HG03571 (cell line): Measurements from ENCODE around the gene SESN1.

Experiments
- ATAC-seq: cut with Tn5 transposase; IDR thresholded peaks from one replicate; pipeline ENCODE4 v1.9.1; 2021; ENCODE audit not compliant: unreplicated experiment

SESN1 gene

GRCh38 chr6:108966855-108967755 lies 127.5 kb downstream of the SESN1 start:
- no peak for ATAC-seq

GRCh38 chr6:108966251-108966650 lies 128.4 kb downstream of the SESN1 start:
- ATAC-seq: no peak

- no peak for ATAC-seq
These were observed 132.7 kb downstream of the SESN1 start for GRCh38 chr6:108961985-108962384.

DNA sequence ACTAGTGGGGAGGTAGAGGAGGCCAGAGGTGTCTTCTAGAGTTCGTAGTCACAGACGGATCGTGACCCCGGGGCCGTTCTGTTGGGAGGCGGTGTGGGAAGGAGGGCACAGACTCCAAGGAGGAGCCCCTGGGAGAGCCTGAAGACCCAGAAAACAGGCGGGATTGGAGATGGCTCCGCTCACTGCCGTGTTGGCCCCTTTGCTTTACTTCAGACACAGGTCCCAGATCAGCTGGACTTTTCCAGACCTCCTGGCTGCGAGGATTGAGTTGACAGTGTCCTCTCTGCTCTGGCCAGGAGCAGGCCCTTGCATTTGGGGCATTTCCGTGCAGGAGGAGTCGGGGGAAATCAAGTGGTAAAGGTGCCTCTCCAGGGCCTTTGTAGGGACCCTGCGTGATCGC lies 133.6 kb downstream of the SESN1 start:
- no peak for ATAC-seq

GRCh38 chr6:108960601-108961000 lies 134.0 kb downstream of the SESN1 start:
- no peak for ATAC-seq

- no peak for ATAC-seq
These were observed 134.6 kb downstream of the SESN1 start for GRCh38 chr6:108959972-108960582.

- ATAC-seq: no peak
These were observed 135.5 kb downstream of the SESN1 start for GRCh38 chr6:108958900-108959770.

- ATAC-seq: no peak
These were observed 137.4 kb downstream of the SESN1 start for GRCh38 chr6:108957221-108957620.

DNA sequence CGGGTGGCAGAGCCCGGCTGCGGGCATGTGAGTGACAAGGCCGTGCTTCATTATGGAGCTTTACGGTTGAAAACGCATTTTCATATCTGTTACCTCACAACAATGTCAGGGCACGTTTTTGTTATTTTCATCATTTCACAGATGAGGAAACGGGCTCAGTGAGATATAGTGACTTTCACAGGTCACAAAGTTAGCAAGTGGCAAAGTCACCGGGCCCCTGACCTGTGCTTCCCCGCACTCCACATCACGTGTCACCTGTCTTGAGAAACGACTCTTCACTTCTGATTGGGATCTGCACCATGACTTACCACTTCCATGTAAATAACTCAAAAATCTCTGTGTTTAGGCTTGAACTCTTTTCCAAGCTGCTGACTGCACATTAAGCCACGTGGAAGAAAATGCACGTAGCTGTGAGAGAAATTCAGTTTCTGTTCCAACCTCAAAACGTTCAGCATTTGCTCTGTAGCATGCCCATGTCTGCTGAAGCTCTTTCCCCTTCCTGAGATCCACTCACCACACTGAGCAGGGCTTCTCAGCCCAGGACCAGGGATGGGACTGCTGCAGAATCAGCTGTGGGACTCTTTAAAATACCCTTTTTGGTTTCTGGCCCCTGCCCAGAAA lies 139.2 kb downstream of the SESN1 start:
- ATAC-seq: no peak

DNA sequence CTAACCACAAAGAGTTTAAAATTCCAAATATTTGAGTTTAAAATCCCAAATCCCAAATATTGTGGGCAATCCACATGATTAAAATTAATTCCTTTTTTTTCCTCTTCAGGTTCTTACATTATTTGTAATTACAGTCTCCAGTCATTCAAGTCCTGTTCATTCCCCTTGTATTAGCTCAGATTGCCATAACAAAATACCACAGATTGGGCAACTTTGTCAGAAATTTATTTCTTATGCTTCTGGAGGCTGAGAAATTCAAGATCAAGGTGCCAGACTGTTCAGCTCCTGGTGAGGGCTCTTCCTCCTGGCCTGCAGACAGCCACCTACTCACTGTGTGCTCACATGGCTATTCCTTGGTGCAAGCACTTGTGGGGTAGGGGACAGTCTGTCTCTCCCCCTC lies 141.0 kb downstream of the SESN1 start:
- ATAC-seq: no peak

GRCh38 chr6:108952776-108953486 lies 141.7 kb downstream of the SESN1 start:
- no peak for ATAC-seq

DNA sequence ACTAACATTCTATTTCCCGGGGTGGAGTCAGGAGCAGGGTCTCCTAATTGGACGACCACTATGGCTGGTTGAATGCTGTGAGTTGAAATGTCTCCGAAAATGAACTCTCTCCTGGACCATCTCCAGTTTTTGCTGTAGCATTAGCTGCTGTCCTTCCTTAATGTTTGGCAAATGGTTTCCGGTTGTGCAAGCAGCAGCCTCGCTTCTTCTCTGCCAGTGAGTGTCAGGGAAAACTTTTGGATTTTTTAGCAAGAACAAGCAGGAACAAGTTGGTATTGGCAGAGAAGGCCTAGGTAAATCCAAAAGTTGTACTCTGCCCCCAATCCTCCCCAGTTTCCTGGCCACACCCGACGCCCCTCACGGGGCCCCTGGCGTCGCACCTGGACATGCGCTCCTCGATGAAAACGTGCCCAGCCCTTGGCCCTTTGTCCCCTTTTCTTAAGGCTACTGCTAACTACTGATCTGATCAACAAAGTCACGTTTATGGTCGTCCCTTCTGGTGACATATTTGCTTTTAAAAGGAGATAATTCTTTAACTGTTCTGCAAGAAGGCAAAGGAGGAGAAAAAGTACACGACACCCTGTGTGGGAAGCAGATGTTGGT lies 143.2 kb downstream of the SESN1 start:
- ATAC-seq: no peak

DNA sequence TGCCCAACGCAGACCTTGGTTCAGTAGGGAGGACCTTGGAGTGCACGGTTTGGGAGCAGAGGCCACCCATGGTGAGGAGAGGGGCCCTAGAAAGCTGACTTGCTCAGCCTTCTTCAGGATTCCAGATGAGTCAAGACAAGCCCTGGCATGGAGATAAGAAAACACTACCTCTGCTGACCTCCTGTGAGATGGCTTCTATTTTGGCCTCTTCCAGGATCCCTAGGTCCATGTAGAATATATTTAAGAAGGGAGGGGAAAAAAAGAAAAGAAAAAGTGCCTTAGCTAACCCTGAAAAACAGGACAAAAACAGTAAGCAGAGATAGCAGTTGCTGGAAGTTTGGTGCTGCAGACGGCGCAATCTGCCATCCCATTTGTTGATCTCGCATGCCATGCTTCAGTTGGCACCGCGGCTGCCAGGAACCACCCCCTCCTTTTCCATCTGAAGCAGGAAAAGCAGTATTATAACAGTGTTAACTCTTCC lies 146.4 kb downstream of the SESN1 start:
- ATAC-seq: no peak

- no peak for ATAC-seq
These were observed 147.4 kb downstream of the SESN1 start for GRCh38 chr6:108947114-108947854.

- ATAC-seq: no peak
These were observed 148.0 kb downstream of the SESN1 start for GRCh38 chr6:108946695-108947094.

DNA sequence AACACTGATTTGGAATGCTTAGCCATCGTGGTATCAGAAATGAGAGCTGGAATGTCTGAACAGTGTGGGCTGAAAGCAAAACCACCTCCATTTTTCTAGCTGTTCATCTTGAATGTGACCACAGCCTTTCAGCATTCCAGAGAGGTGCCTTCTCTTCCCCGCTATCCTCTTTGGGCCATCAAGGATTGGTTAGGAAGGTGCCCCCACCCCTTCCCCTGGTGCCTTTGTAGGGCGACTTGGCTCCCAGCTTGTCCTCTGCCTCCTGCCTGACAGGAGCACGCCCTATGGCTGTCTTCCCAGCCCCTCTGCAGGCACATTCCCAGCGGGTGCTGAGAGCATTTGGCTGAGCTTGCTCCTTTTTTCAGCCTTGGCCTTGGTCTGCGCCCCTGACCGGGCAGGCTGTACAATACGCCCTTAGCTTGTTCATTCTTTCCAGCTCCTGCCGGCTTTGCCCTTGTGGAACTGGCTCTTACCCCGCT lies 148.9 kb downstream of the SESN1 start:
- ATAC-seq: no peak

GRCh38 chr6:108944707-108945680 lies 149.7 kb downstream of the SESN1 start:
- ATAC-seq: no peak

DNA sequence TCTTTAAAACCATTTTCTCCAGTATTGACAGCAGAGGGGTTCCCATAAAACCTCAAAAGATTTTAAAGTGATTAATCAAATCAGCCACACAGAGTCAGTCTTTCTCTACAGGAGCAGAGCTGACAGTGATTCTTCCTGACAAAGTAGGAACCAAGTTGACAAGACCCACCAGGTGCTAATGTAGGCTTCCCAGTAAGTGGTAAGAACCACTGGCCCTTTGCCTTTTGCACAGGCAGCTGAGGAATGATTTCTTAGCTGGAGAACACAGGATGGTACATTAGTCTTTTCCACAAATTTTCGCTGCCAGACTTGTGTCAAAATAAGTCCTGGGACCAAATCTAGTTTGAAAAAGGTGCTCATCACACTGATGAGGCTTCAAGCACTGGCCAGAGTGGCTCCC lies 150.6 kb downstream of the SESN1 start:
- no peak for ATAC-seq
